HEK293 (cell line): Measurements from ENCODE around the gene HOXB7.

ENCODE experiments used
- GFI1B ChIP-seq: fragments of 450-650 bp; formaldehyde crosslinking; IDR thresholded peaks from 2 replicates; pipeline ENCODE4 v1.5.1; 2016; ENCODE audit warnings: missing biosample characterization, missing genetic modification characterization
- HOXC10 ChIP-seq: sonication (generic); formaldehyde crosslinking; IDR thresholded peaks from 2 replicates; pipeline ENCODE4 v1.8.1; 2023; ENCODE audit warnings: mild to moderate bottlenecking, missing genetic modification reagents
- KLF10 ChIP-seq: fragments of 450-650 bp; IDR thresholded peaks from 2 replicates; pipeline ENCODE4 v1.5.1; 2018; ENCODE audit warnings: missing biosample characterization, mild to moderate bottlenecking, missing genetic modification characterization
- KLF16 ChIP-seq: fragments of 450-650 bp; formaldehyde crosslinking; IDR thresholded peaks from 2 replicates; pipeline ENCODE4 v1.5.1; 2017; ENCODE audit warnings: missing biosample characterization, missing genetic modification characterization
- KLF7 ChIP-seq: fragments of 450-650 bp; formaldehyde crosslinking; IDR thresholded peaks from 2 replicates; pipeline ENCODE4 v1.5.1; 2016; ENCODE audit warnings: missing biosample characterization, missing genetic modification characterization, borderline replicate concordance
- MEIS1 ChIP-seq: sonication (generic); formaldehyde crosslinking; IDR thresholded peaks from 2 replicates; pipeline ENCODE4 v1.8.1; 2022; ENCODE audit warnings: missing genetic modification reagents, mild to moderate bottlenecking, borderline replicate concordance
- ZBTB10 ChIP-seq: fragments of 450-650 bp; formaldehyde crosslinking; IDR thresholded peaks from 2 replicates; pipeline ENCODE4 v1.5.1; 2016; ENCODE audit warnings: missing biosample characterization, missing genetic modification characterization
- ZBTB17 ChIP-seq: fragments of 450-650 bp; formaldehyde crosslinking; IDR thresholded peaks from 2 replicates; pipeline ENCODE4 v1.5.1; 2016; ENCODE audit warnings: missing biosample characterization, missing genetic modification characterization
- ZBTB26 ChIP-seq: fragments of 450-650 bp; formaldehyde crosslinking; optimal IDR thresholded peaks from 2 replicates; pipeline ENCODE3; 2016; ENCODE audit warnings: missing biosample characterization, mild to moderate bottlenecking, missing genetic modification characterization
- ZIC2 ChIP-seq: fragments of 450-650 bp; formaldehyde crosslinking; IDR thresholded peaks from 2 replicates; pipeline ENCODE4 v1.5.1; 2016; ENCODE audit warnings: missing biosample characterization, missing genetic modification characterization
- ZNF112 ChIP-seq: fragments of 450-650 bp; formaldehyde crosslinking; IDR thresholded peaks from 2 replicates; pipeline ENCODE4 v1.5.0; 2017; ENCODE audit warnings: missing biosample characterization, missing genetic modification characterization
- ZNF16 ChIP-seq: fragments of 450-650 bp; formaldehyde crosslinking; IDR thresholded peaks from 2 replicates; pipeline ENCODE4 v1.5.1; 2016; ENCODE audit warnings: low read depth, missing biosample characterization, missing genetic modification characterization
- ZNF26 ChIP-seq: fragments of 450-650 bp; formaldehyde crosslinking; IDR thresholded peaks from 2 replicates; pipeline ENCODE4 v1.5.1; 2016; ENCODE audit warnings: missing biosample characterization, missing genetic modification characterization
- ZNF311 ChIP-seq: fragments of 450-650 bp; formaldehyde crosslinking; IDR thresholded peaks from 2 replicates; pipeline ENCODE4 v1.5.1; 2017; ENCODE audit warnings: missing biosample characterization, missing genetic modification characterization, borderline replicate concordance
- ZNF324 ChIP-seq: fragments of 450-650 bp; formaldehyde crosslinking; IDR thresholded peaks from 2 replicates; pipeline ENCODE4 v1.5.1; 2016; ENCODE audit warnings: missing biosample characterization, missing genetic modification characterization
- ZNF37A ChIP-seq: fragments of 450-650 bp; IDR thresholded peaks from 2 replicates; pipeline ENCODE4 v1.5.1; 2018; ENCODE audit warnings: missing biosample characterization, missing genetic modification characterization
- ZNF391 ChIP-seq: fragments of 450-650 bp; formaldehyde crosslinking; IDR thresholded peaks from 2 replicates; pipeline ENCODE4 v1.5.1; 2016; ENCODE audit warnings: low read depth, missing biosample characterization, missing genetic modification characterization, borderline replicate concordance
- ZNF449 ChIP-seq: fragments of 450-650 bp; formaldehyde crosslinking; IDR thresholded peaks from 2 replicates; pipeline ENCODE4 v1.5.1; 2017; ENCODE audit warnings: missing biosample characterization, mild to moderate bottlenecking, missing genetic modification characterization, moderate library complexity
- ZNF510 ChIP-seq: fragments of 450-650 bp; formaldehyde crosslinking; IDR thresholded peaks from 2 replicates; pipeline ENCODE4 v1.5.1; 2018; ENCODE audit warnings: mild to moderate bottlenecking, missing genetic modification characterization, missing biosample characterization; ENCODE audit not compliant: insufficient replicate concordance
- ZNF529 ChIP-seq: fragments of 450-650 bp; formaldehyde crosslinking; IDR thresholded peaks from 2 replicates; pipeline ENCODE4 v1.5.1; 2017; ENCODE audit warnings: missing genetic modification characterization, missing biosample characterization; ENCODE audit not compliant: insufficient replicate concordance
- ZNF548 ChIP-seq: fragments of 450-650 bp; formaldehyde crosslinking; IDR thresholded peaks from 2 replicates; pipeline ENCODE4 v1.5.1; 2016; ENCODE audit warnings: missing biosample characterization, missing genetic modification characterization
- ZNF560 ChIP-seq: fragments of 450-650 bp; formaldehyde crosslinking; IDR thresholded peaks from 2 replicates; pipeline ENCODE4 v1.5.1; 2017; ENCODE audit warnings: missing biosample characterization, missing genetic modification characterization, borderline replicate concordance
- ZNF580 ChIP-seq: fragments of 450-650 bp; formaldehyde crosslinking; IDR thresholded peaks from 2 replicates; pipeline ENCODE4 v1.5.1; 2016; ENCODE audit warnings: missing biosample characterization, missing genetic modification characterization
- ZNF677 ChIP-seq: fragments of 450-650 bp; IDR thresholded peaks from 2 replicates; pipeline ENCODE4 v1.5.0; 2018; ENCODE audit warnings: missing biosample characterization, mild to moderate bottlenecking, missing genetic modification characterization, moderate library complexity
- ZNF692 ChIP-seq: fragments of 450-650 bp; formaldehyde crosslinking; IDR thresholded peaks from 2 replicates; pipeline ENCODE4 v1.5.1; 2016; ENCODE audit warnings: missing biosample characterization, missing genetic modification characterization
- ZNF76 ChIP-seq: fragments of 450-650 bp; formaldehyde crosslinking; IDR thresholded peaks from 2 replicates; pipeline ENCODE4; 2016; ENCODE audit warnings: low read depth, missing biosample characterization, missing genetic modification characterization, borderline replicate concordance
- ZNF776 ChIP-seq: fragments of 450-650 bp; formaldehyde crosslinking; IDR thresholded peaks from 2 replicates; pipeline ENCODE4 v1.5.0; 2017; ENCODE audit warnings: missing biosample characterization, missing genetic modification characterization, borderline replicate concordance
- ZSCAN16 ChIP-seq: fragments of 450-650 bp; formaldehyde crosslinking; IDR thresholded peaks from 2 replicates; pipeline ENCODE4 v1.5.1; 2016; ENCODE audit warnings: missing biosample characterization, missing genetic modification characterization
- ZSCAN4 ChIP-seq: fragments of 450-650 bp; formaldehyde crosslinking; IDR thresholded peaks from 2 replicates; pipeline ENCODE4 v1.5.1; 2017; ENCODE audit warnings: missing biosample characterization, missing genetic modification characterization

HOXB7 gene

GRCh38 chr17:48624544-48625494, 14.0 kb upstream of the HOXB7 start (continued):
- TF ChIP-seq MEIS1 (CRISPR knock-in tag), result no peak
- TF ChIP-seq ZNF76 (tag by site-specific recombination), result no peak
- TF ChIP-seq ZNF776 (tag by site-specific recombination), result no peak
- TF ChIP-seq ZNF548, result no peak
- TF ChIP-seq KLF16 (tag by site-specific recombination), result no peak
- no peak for TF ChIP-seq ZNF560 (tag by site-specific recombination)
- peak; percentile 89 for TF ChIP-seq ZIC2 (tag by site-specific recombination)
- no peak for TF ChIP-seq ZSCAN16 (tag by site-specific recombination)
- no peak for TF ChIP-seq KLF7 (tag by site-specific recombination)
- TF ChIP-seq KLF10, result no peak; the same call in 1 of the 2 replicates
- no peak for TF ChIP-seq HOXC10 (CRISPR knock-in tag)
- peak; percentile 48; the same call in 1 of the 2 replicates for TF ChIP-seq ZSCAN4
- TF ChIP-seq ZNF324 (tag by site-specific recombination), result no peak
- no peak for TF ChIP-seq ZNF510 (tag by site-specific recombination)
- no peak for TF ChIP-seq ZNF16 (tag by site-specific recombination)
- no peak for TF ChIP-seq GFI1B (tag by site-specific recombination)
- TF ChIP-seq ZNF677 (tag by site-specific recombination), result 0 out of 2 replicates have a peak, but pooled peaks have one; percentile 5
- TF ChIP-seq ZNF692 (tag by site-specific recombination), result no peak
- TF ChIP-seq ZNF449 (tag by site-specific recombination), result no peak
- TF ChIP-seq ZBTB26, result peak; percentile 29
- TF ChIP-seq ZBTB17 (tag by site-specific recombination), result no peak
- TF ChIP-seq ZNF311 (tag by site-specific recombination), result no peak
- TF ChIP-seq ZNF112 (tag by site-specific recombination), result no peak
- no peak for TF ChIP-seq ZNF580 (tag by site-specific recombination)
- TF ChIP-seq ZNF529 (tag by site-specific recombination), result no peak
- TF ChIP-seq ZNF26 (tag by site-specific recombination), result no peak
- peak; percentile 56; the same call in 1 of the 2 replicates for TF ChIP-seq ZBTB10
- TF ChIP-seq ZNF391 (tag by site-specific recombination), result no peak; the same call in 1 of the 2 replicates
- TF ChIP-seq ZNF37A (tag by site-specific recombination), result no peak
